OCI-LY3 (cell line): ENCODE data around the gene RIIAD1.

Source experiments
- CTCF ChIP-seq: fragments of 200-600, 300-600 bp; sonication (generic); IDR thresholded peaks from 2 replicates; pipeline ENCODE4 v1.5.1; 2014; ENCODE audit warnings: antibody characterized with exemption, low read length, low read depth
- EZH2phosphoT487 ChIP-seq: fragments of 200-600 bp; shearing (Covaris generic); IDR thresholded peaks from 2 replicates; pipeline ENCODE4 v1.6.1; 2018; ENCODE audit warnings: antibody characterized with exemption, mixed run types, low read depth

- TF ChIP-seq CTCF: no peak
- TF ChIP-seq EZH2phosphoT487: no peak
Measured at GRCh38 chr1:151776665-151777062, 55.3 kb downstream of the RIIAD1 start.
